NCI-H69 (cell line): ENCODE measurements around the gene SMOC2.
"Not testable (repeated sequence)": the region's sequence is repeated elsewhere in the genome, so short reads cannot be mapped to it uniquely, and the experiment has no call there.

Source experiments
- DNase-seq: peaks from one replicate; lab custom pipeline; 2025; lab: John Stamatoyannopoulos, UW

SMOC2 gene

DNA sequence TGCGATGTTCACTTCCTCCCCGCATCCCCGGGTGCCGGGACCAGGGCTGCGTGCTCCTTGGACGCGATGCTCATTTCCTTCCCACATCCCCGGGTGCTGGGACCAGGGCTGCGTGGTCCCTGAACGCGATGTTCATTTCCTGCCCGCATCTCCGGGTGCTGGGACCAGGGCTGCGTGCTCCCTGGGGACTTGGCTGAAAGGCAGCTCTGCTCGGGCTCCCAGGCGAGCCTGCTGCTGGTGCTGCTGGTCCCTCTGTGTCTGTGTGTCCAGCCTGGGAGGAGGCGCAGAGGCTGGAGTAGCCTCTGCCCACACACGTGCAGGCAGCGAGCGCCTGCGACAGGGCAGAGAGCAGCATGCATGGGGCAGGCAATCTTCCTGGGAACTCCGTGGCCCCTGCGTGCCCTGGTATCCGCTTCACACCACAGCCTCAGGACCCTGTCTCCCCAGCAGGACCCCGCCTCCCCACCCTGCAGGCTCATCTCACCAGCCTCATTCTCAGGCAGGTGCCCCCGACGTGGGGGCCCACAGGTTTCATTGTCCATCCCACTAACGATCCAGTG, 132.4 kb downstream of the SMOC2 start:
- DNase-seq: not testable (repeated sequence)

DNA sequence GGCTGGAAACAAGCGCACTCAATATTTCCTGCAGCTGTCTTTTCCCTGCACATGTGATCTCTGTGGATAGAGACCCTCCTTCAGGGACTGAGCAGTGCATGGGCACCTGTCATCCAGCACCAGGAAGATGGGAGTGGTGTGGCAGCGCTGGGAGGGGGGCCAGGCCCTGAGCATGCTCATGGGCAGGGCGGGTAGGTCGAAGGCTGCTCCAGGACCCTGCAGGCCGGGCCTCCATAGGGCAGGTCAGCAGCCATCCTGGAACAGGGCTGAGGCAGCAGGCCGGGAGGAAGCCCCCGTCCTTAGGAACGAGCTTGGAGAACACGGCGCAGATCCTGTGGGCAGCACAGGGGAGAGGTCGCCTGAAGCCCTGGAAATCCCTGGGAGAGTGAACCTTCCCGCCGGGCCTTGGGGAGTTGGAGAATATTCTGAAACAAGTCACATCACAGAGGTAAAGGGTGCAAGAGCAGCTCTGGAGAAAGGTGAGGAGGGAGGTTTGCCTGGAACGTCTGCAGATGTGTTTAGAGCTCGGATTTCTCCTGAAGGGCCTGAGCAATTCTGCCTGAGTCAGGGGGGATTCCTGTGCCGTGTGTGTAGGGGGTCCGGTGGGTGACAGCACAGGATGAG, 133.2 kb downstream of the SMOC2 start:
- DNase-seq: no peak

DNA sequence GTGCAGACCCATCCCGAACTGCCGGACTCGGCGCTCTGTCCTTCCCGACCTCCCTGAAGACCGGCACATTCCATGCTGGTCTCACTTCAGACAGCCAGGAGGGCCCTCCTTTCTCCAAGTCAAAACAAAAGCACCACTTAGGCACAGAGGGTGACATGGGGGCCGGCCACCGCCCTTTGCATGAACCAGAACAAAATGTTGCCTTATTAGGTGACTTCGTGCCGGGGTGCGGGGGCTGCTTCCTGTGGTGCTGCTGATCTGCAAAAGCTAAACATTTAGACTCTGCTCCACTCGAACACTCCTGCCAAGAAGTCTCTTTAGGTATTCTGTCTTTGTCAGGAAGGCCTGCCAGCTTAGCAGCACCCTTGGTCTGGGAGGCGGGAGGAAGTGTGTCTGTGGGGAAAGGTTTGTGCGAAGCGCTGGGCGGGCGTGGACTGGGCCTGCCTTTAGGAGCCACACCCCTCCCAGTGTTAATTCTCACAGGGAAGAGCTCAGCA, 133.8 kb downstream of the SMOC2 start:
- DNase-seq: no peak

DNA sequence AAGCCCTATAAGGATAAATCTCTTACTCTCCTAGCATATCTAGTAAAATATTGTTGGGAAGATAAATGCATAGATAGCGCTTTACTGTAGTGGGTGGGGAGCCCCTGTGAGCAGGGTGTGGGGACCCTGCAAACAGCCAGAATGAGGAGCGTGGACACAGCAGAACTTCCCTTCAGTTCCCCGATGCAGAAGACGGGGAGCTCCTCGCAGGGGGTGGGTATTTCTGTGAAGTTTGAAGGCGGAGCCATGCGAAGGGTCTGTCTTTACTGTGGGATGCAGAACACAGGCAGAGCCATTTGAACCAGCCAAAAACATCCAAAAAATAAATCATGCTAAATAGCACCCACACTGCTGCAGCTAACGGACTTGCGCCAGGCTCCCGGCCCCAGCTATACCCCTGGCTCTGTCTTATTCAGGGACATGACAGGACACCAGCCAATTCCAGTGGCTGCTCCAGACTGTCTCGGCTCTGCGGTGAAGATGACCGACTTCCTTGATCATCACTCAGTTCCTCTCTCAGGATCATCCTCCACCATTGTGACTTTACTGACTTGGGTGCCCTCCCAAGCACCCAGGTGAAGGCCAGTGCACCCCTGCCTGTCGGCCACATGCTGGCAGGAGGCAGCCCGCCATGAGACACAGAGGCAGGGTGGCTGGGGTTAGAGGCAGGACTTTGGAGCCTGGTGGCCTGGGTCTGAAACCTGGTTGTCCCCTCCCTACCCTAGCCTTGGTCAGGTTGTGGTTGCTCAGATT, 134.5 kb downstream of the SMOC2 start:
- no peak for DNase-seq

DNA sequence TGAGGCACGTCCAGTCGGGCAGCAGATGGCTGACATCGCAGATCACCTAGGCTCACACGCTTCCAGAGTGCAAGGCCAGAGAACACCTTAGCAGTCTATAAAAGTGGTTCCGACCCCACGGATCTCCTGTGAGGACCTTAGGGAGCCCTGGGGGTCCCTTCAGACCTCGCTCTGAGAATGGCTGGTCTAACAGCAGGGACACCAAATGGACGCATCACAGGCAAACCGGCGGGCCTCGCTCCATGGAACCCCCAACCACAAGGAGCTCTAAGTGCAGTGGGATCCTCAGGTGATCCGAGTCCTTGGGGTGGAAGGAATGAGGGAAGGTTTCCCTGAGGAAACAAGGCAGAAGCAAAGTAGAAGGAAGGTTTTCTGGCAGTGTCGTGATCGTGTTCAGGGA, 135.4 kb downstream of the SMOC2 start:
- no peak for DNase-seq

DNA sequence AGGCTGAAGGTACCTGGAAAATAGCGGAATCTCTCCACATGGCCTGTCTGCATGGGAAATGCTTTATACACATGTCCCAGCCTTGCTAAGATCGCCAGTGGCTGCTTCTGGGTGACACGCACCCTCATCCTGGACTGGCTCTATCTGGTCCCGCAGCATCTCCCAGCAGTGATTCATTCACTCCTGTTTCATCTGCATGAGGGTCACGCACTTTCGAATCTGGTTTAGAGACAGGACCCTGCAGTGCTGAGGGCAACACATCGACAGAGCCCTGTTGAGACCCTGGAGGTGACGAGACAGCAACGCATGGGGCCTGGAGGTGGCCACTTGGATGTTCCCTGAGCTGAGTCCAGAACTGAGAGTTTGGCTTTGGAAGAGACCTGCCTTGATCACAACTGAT, 136.5 kb downstream of the SMOC2 start:
- no peak for DNase-seq

DNA sequence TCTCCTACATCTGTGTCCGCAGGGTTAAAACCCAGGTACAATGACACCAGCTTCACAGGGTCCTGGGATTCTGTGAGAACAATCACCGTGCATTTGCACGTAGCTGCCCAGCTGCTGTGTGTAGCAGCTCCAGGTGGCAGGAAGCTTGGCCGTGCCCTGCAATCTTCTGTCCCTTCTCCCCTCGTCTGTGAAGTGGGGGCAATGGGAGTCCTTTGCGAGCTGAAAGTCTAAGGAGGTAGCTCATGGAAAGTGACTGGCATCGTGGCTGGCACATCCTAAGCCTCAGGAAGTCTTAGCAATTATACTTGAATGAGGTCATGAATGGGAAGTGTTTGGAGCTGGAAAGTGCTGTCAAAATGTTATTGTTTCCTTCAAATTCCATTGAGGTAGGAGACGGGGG, 137.1 kb downstream of the SMOC2 start:
- DNase-seq: no peak

DNA sequence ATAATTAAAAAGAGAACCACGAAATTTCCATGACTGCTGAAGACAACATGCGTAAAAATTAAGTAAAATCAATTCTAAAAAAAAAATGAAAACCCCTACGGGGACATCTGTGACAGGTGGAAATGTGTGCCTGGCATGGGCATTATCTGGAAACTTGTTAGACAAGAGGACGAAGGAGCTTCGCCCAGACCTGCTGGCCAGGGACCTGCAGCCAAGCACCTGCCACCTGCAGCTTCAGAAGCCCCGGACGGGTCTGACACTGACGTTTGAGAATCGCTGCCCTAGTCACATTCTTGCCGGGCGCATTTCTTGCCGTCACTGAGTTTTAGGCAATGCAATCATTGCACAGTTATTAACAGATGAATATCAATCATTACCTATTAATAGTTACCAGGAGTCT, 140.3 kb downstream of the SMOC2 start:
- DNase-seq: no peak

DNA sequence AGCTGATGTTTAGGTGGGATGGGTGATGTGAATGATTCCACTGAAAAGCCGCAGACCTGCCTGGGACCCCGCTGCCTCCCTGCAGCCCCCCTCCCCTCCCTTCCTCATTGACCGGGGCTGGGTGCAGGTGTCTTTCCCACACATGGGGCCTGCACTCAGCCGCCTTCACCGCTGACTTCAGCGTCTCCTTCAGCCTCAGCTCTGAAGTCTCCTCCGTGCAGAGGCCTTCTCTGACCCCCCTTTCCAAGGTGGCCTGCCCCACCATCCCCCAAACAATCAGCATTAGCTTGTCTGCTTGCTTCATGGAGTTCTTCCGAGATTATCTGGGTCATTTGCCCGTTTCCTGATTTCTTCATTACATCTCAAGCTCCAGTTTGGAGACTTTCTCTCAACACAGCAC, 140.7 kb downstream of the SMOC2 start:
- DNase-seq: no peak

DNA sequence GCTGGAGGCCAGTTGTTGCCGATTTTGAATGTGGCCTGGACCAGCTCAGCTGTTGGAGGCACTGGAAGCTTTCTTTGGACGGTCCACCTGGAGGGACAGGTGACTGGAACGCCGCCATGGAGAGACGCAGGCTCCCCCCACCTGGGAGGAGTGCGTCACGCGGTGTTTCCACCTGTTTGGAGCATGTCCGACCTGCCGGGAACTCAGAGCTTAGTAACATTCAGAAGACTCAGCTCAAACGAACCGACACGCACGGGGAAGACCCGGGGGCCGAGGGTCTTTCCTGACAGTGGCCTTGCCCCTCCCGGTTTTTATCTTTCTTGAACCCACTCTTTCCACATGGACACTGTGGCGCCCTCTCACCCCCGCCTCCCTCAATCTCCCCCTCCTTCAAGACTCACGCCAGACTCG, 141.6 kb downstream of the SMOC2 start:
- no peak for DNase-seq

DNA sequence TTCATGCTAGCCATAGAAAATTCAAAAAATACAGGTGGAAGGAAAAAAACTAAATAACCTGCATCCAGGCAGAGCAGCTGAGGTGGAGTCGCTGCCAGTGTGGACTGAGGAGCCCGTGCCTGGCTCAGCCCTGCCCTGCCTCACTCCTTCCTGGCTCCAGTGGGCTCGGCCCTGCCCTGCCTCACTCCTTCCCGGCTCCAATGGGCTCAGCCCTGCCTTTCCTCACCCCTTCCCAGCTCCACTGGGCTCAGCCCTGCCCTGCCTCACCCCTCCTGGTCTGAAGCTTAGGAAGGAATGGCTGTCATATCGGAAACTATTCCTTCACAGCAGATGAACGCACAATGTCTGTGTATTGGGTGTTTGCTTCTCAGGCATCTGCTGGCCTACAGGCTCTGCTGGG, 142.1 kb downstream of the SMOC2 start:
- no peak for DNase-seq

DNA sequence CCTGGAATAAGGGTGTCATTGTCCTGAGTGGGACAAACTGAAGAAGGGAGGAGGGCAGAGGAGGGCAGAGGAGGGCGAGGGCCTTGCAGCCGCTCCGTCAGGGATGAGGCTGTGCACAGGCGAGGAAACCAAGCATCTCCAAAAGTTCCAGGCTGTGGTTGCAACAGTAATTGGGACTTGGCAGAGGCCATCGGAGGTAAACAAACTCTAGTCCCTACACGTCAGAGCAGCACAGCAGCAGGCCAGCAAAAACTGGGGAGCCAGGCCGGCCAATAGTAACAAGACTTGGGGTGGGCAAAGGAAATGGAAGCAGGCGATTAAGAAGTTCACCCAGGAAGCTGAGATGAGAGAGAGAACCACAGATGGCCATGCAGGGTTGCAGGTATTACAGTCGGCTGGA, 142.8 kb downstream of the SMOC2 start:
- DNase-seq: no peak

DNA sequence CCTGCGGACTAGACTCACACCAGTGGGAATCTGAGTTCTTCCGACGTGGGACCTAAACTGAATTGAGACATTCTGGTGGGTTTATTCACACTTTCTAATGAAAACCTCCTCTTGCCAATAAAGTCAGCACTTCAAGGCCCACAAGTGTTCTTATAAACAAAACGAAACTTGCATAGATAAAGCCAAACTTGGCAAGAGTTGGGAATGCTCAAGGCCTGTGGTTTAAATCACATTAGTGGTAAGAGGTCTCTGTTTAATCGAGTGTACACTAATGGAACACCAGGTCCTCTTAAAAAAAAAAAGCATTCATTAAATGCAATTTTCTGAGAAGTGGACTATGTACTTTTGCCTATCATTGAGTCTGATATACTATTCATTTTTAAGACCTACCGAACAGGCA, 143.3 kb downstream of the SMOC2 start:
- no peak for DNase-seq

DNA sequence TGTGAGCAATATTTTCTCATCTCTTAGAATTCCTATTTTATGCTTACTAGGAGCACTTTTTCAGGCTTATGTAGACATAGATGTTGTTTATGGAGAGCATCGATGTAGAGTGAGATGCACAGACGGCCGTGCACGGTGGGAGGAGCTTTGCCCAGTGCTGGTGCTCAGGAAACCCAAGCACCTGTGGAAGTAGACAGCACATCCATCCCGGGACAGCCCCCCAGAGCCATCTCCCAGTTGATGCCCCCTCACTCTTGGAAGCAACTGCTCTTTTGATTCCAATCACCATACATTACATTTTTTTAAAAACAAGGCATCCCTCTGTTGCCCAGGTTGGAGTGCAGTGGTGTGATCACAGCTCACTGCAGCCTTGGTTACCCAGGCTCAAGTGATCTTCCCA, 143.7 kb downstream of the SMOC2 start:
- no peak for DNase-seq

DNA sequence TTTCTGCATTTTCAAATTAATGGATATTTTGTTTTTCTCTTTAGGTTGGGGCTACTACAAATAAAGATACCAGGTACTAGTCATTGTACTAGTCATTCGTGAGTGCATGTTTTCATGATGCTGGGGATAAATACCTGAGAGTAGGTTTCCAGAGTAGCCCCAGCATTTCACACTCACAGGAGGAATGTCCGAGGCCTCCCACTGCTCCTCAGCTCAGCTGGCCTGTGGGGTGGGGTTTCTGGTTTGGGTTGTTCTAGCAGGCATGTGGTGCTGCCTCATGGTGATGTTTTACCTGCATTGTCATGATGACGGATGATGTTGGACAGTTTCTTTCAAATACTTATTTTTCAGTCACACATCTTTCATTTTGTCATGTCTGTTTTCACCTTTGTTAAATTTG, 144.5 kb downstream of the SMOC2 start:
- no peak for DNase-seq

DNA sequence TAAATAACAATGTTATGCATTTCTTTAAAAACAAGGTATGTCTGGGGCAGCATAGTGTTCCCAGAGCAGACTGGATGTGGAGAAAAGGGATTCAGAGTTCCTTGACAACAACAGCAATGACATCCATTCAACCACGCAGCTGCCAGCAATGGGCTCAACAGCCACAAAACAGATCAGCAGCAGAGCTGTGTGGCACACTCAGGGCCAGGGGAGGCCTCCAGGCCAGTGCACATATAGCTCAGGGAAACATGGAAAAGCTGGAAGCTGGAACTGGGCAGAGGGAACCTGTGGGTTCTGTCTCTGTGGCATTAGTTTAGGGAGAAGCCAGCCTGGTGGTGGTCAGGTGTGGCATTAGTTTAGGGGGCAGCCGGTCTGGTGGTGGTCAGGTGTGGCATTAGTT, 148.3 kb downstream of the SMOC2 start:
- DNase-seq: no peak

DNA sequence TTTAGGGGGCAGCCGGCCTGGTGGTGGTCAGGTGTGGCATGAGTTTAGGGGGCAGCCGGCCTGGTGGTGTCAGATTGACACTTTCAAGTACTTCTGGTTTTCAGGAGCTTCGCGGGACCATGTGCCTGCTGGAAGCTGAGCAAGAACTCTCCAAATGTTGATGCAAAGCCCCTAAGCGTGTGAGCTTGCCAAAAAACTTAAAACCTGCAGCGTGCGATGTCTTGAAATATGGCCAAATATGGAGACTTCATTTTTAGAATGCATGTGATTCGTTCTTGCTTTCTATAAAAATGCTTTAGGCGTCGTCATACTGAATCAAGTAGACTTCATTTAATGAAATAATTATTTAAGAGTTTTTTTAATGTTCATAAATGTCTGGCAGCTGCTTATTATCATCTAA, 149.4 kb downstream of the SMOC2 start:
- DNase-seq: no peak

DNA sequence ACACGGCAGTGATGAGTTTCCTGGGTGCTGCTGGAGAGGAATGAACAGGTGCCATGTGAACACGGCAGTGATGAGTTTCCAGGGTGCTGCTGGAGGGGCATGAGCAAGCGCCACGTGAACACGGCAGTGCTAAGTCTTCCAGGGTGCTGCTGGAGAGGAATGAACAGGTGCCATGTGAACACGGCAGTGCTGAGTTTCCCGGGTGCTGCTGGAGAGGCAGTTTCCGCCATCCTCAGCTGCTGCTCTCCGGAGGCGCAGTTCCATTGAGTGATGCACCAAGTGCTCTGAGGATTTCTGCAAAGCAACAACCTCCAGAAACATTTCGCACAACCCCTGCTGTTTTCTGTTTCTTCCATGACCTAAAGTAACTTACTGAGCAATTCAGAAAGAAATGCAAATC, 155.4 kb downstream of the SMOC2 start:
- no peak for DNase-seq

DNA sequence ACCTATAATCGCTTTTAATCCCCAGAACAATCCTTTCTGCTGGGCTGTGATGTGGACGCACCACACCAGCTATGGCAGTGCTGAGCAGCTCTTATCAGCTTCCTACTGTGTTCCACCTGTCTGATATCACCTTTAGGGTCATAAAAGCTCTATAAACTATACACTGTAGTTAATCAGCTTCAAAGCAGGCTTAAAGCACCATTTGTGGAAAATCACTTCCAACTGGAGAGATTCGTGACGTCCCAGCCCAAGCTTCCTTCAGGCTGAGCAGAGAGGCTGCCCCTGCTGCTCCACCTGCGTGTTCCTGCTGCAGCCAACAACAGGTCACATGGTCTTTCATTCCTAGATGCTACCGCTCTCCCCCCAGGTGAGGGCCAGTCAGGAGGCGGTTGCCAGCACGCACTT, 156.5 kb downstream of the SMOC2 start:
- DNase-seq: no peak

DNA sequence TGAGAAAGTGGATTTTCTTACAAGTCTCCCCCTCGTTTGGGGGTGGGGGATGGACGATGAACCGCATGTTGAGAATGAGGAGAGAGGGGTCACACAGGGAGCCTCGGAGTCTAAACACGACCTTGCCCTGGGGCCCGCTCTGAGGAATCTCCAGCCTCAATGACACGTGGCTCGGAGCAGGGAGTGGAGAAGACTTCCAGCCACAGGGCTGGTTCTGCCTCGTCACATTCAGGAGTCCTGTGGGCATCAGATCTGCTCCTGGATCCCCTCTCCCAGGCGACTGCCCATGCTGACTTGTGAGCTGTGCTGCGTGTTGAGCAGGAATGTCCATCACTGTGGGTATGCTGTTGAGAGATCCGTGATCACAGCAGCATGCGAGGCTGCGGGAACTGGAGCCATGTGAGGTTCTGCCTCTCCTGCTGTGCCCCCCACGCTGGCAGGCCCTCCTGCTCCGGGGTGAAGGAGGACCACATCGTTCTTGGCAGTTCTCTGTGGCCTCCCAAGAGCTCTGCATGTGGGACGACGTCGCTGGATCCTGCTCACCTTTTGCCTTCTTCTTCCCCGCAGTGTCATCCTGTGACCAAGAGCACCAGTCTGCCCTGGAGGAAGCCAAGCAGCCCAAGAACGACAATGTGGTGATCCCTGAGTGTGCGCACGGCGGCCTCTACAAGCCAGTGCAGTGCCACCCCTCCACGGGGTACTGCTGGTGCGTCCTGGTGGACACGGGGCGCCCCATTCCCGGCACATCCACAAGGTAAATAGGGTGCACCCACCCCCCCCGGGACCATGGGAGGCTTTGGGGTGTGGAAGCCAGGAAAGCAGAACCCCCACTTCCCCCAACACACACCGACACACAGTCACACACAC, 157.5 kb downstream of the SMOC2 start:
- no peak for DNase-seq

DNA sequence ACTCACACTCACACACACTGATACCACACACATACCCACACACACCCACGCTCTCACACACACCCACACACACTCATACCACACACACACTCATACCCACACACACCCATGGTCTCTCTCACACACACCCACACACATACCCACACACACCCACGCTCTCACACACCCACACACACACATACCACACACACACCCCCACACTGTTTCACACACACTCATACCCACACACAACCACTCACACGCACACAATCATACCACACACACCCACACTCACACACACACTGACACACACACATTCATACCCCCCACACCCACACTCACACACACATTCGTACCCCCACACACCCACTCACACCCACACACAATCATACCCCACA, 158.1 kb downstream of the SMOC2 start:
- DNase-seq: no peak

DNA sequence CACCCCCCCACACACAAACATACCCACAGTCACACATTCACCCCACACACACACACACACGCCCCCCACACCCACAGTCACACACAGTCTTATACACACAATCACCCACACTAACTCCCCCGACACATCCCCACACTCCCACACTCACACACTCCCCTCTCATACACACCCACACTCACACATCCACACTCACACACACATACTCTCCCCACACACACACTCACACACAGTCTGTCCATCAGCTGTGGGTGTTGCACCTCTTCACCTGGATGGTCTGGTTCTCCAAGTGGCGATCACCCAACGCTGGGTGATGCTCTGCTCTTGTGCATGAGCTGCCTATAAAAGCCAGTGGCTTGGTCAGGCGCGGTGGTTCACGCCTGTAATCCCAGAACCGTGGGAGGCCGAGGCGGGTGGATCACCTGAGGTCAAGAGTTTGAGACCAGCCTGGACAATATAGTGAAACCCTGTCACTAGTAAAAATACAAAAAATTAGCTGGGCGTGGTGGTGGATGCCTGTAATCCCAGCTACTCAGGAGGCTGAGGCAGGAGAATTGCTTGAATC, 158.9 kb downstream of the SMOC2 start:
- DNase-seq: no peak
